SK-N-SH treated with all-trans-retinoic acid at 6 μM for 48 hours (cell line): ENCODE data around the gene TCEA3.

ENCODE experiments used
- ARNTL ChIP-seq: fragments of 450-650 bp; formaldehyde crosslinking; IDR thresholded peaks from 2 replicates; pipeline ENCODE4 v1.5.0; 2020; ENCODE audit warnings: low read depth, mild to moderate bottlenecking, moderate library complexity, borderline replicate concordance
- OSR1 ChIP-seq: fragments of 250-450 bp; sonication (Bioruptor Pico); IDR thresholded peaks from 2 replicates; pipeline ENCODE4 v1.8.0; 2022; ENCODE audit warnings: moderate library complexity, mild to moderate bottlenecking, inconsistent platforms
- PATZ1 ChIP-seq: fragments of 250-450 bp; sonication (Bioruptor Pico); IDR thresholded peaks from 2 replicates; pipeline ENCODE4 v1.8.0; 2020; ENCODE audit warnings: mild to moderate bottlenecking, moderate library complexity, borderline replicate concordance
- ZFP3 ChIP-seq: fragments of 250-450 bp; sonication (Bioruptor Pico); IDR thresholded peaks from 2 replicates; pipeline ENCODE4 v1.5.0; 2020; ENCODE audit warnings: mild to moderate bottlenecking, moderate library complexity

- TF ChIP-seq PATZ1 (no peak), OSR1 (CRISPR knock-in tag) (no peak), ARNTL (CRISPR knock-in tag) (no peak), ZFP3 (no peak)
Observed at GRCh38 chr1:23421343-23421742, 3.2 kb downstream of the TCEA3 start.
